Measurements from ENCODE around the gene RNF150. TPM values are rescaled to one million over a fixed set of nuclear protein-coding genes. Genes with fewer than 3 reads are reported as not detected.
A peak's percentile ranks its signal among the peaks of the same experiment; 100 is the strongest.

Gene RNF150
- total and polyA plus RNA-seq, 12 donors = 10.8 to 131 (median 93.3) TPM

GRCh38 chr4:141039156-141039555 is 94.1 kb downstream of the RNF150 start:
- no peaks in the 10 kb centered on the region for H3K27me3 ChIP-seq
- DNase-seq (no peak), ATAC-seq (no peak)
- no peak overlapping the region for H3K27ac ChIP-seq
- no peaks in the 10 kb centered on the region for H3K9me3 ChIP-seq
- no peak overlapping the region for H3K4me3 ChIP-seq
- WGBS, 2 donors = 97 to 98% methylated on average over 2 of the region's 2 CpGs
- no peaks in the 10 kb centered on the region for H3K36me3 ChIP-seq
- intact Hi-C loops (cut with DNase I) = no loop called here
- peaks cover 0 to 37% (median 15%) of the 10 kb centered on the region in 9 donors for H3K4me1 ChIP-seq
- no peak for TF ChIP-seq CTCF (IDR thresholded peaks at IDR 0.05)

GRCh38 chr4:141038428-141038827 is 94.8 kb downstream of the RNF150 start:
- Histone ChIP-seq H3K27ac (no peak overlapping the region), H3K4me3 (no peak overlapping the region), H3K4me1 (peaks cover 0 to 37% (median 15%) of the 10 kb centered on the region in 9 donors), H3K36me3 (no peaks in the 10 kb centered on the region), H3K9me3 (peaks cover 0 to 7% (median 0%) of the 10 kb centered on the region in 11 donors), H3K27me3 (no peaks in the 10 kb centered on the region)
- no peak for DNase-seq
- ATAC-seq = peak in 1 of 8 donors; percentile 25
- intact Hi-C loops (cut with DNase I) = no loop called here
- 94 to 97% methylated on average over 3 of the region's 3 CpGs for WGBS, 2 donors
- TF ChIP-seq CTCF (IDR thresholded peaks at IDR 0.05) = no peak

GRCh38 chr4:141037446-141037845 is 95.8 kb downstream of the RNF150 start:
- no peak for TF ChIP-seq CTCF (IDR thresholded peaks at IDR 0.05)
- Histone ChIP-seq H3K27me3 (no peaks in the 10 kb centered on the region), H3K36me3 (no peaks in the 10 kb centered on the region), H3K4me3 (no peak overlapping the region), H3K27ac (no peak overlapping the region), H3K9me3 (peaks cover 0 to 14% (median 0%) of the 10 kb centered on the region in 11 donors), H3K4me1 (peaks cover 0 to 37% (median 15%) of the 10 kb centered on the region in 9 donors)
- ATAC-seq = no peak
- intact Hi-C loops (cut with DNase I) = no loop called here
- DNase-seq = no peak

- DNase-seq = no peak
- H3K36me3 ChIP-seq = no peaks in the 10 kb centered on the region
- no peak for ATAC-seq
- no peak overlapping the region for H3K27ac ChIP-seq
- WGBS, 2 donors = 35 to 54% methylated on average over 2 of the region's 2 CpGs
- H3K27me3 ChIP-seq = no peaks in the 10 kb centered on the region
- no peak overlapping the region for H3K4me3 ChIP-seq
- intact Hi-C loops (cut with DNase I) = no loop called here
- peaks cover 0 to 37% (median 15%) of the 10 kb centered on the region in 9 donors for H3K4me1 ChIP-seq
- TF ChIP-seq CTCF (IDR thresholded peaks at IDR 0.05) = no peak
- peaks cover 0 to 14% (median 0%) of the 10 kb centered on the region in 11 donors for H3K9me3 ChIP-seq
Measured at GRCh38 chr4:141036786-141037185, 96.5 kb downstream of the RNF150 start.

Data from heart right ventricle (tissue), 16 donors.